ENCODE measurements around the gene MYD88. TPM values are rescaled to one million over a fixed set of nuclear protein-coding genes. Genes with fewer than 3 reads are reported as not detected.

Gene MYD88
- polyA plus RNA-seq, 1 donor (not counting 4 experiments of a cell fraction or from before 2014, with no cell fraction given) = 44.0 TPM

- Histone ChIP-seq H3K9me3 (ENCODE audit: control insufficient read depth, low read depth, low read length) (no peaks in the 10 kb centered on the region), H3K4me1 (ENCODE audit: control insufficient read depth, extremely low read depth, insufficient read depth, low read length) (peaks cover 17% of the 10 kb centered on the region), H2AFZ (ENCODE audit: control insufficient read depth, low read length) (no peak overlapping the region), H3K27me3 (ENCODE audit: control insufficient read depth, extremely low read depth, insufficient read depth, low read length) (no peaks in the 10 kb centered on the region), H3K9me1 (ENCODE audit: control insufficient read depth, extremely low read depth, insufficient read depth, low read length) (no peaks in the 10 kb centered on the region), H3K4me3 (ENCODE audit: control insufficient read depth in 2 of 3, extremely low read depth in 1 of 3, insufficient read depth in 2 of 3, low read depth in 1 of 3, low read length in 3 of 3) (no peak overlapping the region), H3K79me2 (ENCODE audit: control insufficient read depth, insufficient read depth, low read length) (peaks cover 25% of the 10 kb centered on the region), H3K36me3 (ENCODE audit: control insufficient read depth in 2 of 2, extremely low read depth in 1 of 2, insufficient read depth in 2 of 2, low read length in 2 of 2) (no peaks in the 10 kb centered on the region), H4K20me1 (ENCODE audit: control insufficient read depth, extremely low read depth, insufficient read depth, low read length) (no peaks in the 10 kb centered on the region), H3K27ac (ENCODE audit: control insufficient read depth, insufficient read depth, low read length) (no peak overlapping the region), H3K4me2 (ENCODE audit: control insufficient read depth, extremely low read depth, insufficient read depth, low read depth, low read length) (no peak overlapping the region), H3K9ac (ENCODE audit: control insufficient read depth, extremely low read depth, insufficient read depth, low read length) (no peak overlapping the region)
- TF ChIP-seq, protein P1, sequence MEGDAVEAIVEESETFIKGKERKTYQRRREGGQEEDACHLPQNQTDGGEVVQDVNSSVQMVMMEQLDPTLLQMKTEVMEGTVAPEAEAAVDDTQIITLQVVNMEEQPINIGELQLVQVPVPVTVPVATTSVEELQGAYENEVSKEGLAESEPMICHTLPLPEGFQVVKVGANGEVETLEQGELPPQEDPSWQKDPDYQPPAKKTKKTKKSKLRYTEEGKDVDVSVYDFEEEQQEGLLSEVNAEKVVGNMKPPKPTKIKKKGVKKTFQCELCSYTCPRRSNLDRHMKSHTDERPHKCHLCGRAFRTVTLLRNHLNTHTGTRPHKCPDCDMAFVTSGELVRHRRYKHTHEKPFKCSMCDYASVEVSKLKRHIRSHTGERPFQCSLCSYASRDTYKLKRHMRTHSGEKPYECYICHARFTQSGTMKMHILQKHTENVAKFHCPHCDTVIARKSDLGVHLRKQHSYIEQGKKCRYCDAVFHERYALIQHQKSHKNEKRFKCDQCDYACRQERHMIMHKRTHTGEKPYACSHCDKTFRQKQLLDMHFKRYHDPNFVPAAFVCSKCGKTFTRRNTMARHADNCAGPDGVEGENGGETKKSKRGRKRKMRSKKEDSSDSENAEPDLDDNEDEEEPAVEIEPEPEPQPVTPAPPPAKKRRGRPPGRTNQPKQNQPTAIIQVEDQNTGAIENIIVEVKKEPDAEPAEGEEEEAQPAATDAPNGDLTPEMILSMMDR (optimal IDR thresholded peaks at IDR 0.05 in 1 of 3, IDR thresholded peaks at IDR 0.05 in 1 of 3, conservative IDR thresholded peaks at IDR 0.05 in 1 of 3; ENCODE audit: extremely low read depth in 1 of 3, insufficient read depth in 2 of 3, low read length in 3 of 3) = peak in 1 of 3 experiments; percentile 36
- no peak for TF ChIP-seq EZH2 (IDR thresholded peaks at IDR 0.05; ENCODE audit: low read length)
- FAIRE-seq (no peak), DNase-seq (ENCODE audit: low read depth, low spot score) (no peak)
- dilution Hi-C loops (cut with MboI; ENCODE audit: extremely low pct_ligation_motif_present, low sequenced_read_pairs) = no loop called here
These were observed 24.8 kb downstream of the MYD88 start for GRCh38 chr3:38163117-38163840.

- peak overlapping the region; percentile 88 for H3K9ac ChIP-seq (ENCODE audit: control insufficient read depth, extremely low read depth, insufficient read depth, low read length)
- TF ChIP-seq, protein P1 (optimal IDR thresholded peaks at IDR 0.05 in 1 of 3, IDR thresholded peaks at IDR 0.05 in 1 of 3, conservative IDR thresholded peaks at IDR 0.05 in 1 of 3; ENCODE audit: extremely low read depth in 1 of 3, insufficient read depth in 2 of 3, low read length in 3 of 3) = no peak
- no peak for TF ChIP-seq EZH2 (IDR thresholded peaks at IDR 0.05; ENCODE audit: low read length)
- H4K20me1 ChIP-seq (ENCODE audit: control insufficient read depth, extremely low read depth, insufficient read depth, low read length) = no peaks in the 10 kb centered on the region
- peaks cover 16% of the 10 kb centered on the region for H3K4me1 ChIP-seq (ENCODE audit: control insufficient read depth, extremely low read depth, insufficient read depth, low read length)
- no peaks in the 10 kb centered on the region for H3K9me3 ChIP-seq (ENCODE audit: control insufficient read depth, low read depth, low read length)
- H3K27ac ChIP-seq (ENCODE audit: control insufficient read depth, insufficient read depth, low read length) = peak overlapping the region; percentile 99
- no peaks in the 10 kb centered on the region for H3K36me3 ChIP-seq (ENCODE audit: control insufficient read depth in 2 of 2, extremely low read depth in 1 of 2, insufficient read depth in 2 of 2, low read length in 2 of 2)
- no peaks in the 10 kb centered on the region for H3K27me3 ChIP-seq (ENCODE audit: control insufficient read depth, extremely low read depth, insufficient read depth, low read length)
- peak overlapping the region; percentile 84 for H2AFZ ChIP-seq (ENCODE audit: control insufficient read depth, low read length)
- dilution Hi-C loops (cut with MboI; ENCODE audit: extremely low pct_ligation_motif_present, low sequenced_read_pairs) = no loop called here
- DNase-seq (ENCODE audit: low read depth, low spot score) = no peak
- no peaks in the 10 kb centered on the region for H3K9me1 ChIP-seq (ENCODE audit: control insufficient read depth, extremely low read depth, insufficient read depth, low read length)
- peaks cover 30% of the 10 kb centered on the region for H3K79me2 ChIP-seq (ENCODE audit: control insufficient read depth, insufficient read depth, low read length)
- no peak for FAIRE-seq
- H3K4me3 ChIP-seq (ENCODE audit: control insufficient read depth in 2 of 3, extremely low read depth in 1 of 3, insufficient read depth in 2 of 3, low read depth in 1 of 3, low read length in 3 of 3) = peak overlapping the region; percentile 86 to 89 (median 89)
- peak overlapping the region; percentile 89 for H3K4me2 ChIP-seq (ENCODE audit: control insufficient read depth, extremely low read depth, insufficient read depth, low read depth, low read length)
These were observed 25.6 kb downstream of the MYD88 start for GRCh38 chr3:38163841-38164642.
